ENCODE data around the gene XPO1.
"Not testable (repeated sequence)": the region's sequence is repeated elsewhere in the genome, so short reads cannot be mapped to it uniquely, and the experiment has no call there.

XPO1 gene

DNA sequence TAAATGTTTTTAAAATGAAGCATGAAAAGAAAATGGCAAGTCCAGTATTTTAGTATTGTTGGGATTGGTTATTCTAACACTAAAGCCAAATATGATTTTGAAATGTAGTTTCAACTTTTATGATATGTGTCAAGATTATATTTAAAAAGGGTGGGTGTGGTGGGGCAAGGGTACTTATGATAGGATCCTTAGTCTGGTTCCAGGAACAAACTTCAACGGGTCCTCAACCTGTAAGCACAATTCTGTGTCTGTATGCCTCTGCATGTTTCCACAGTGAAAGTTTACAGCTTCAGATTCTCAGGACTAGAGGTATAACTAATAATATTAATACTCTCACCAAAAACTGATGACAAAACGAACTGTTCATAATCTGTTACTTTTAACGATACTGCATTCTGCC lies 73.1 kb downstream of the XPO1 start:
- peaks cover 10% of the 10 kb centered on the region for H3K36me3 ChIP-seq (ENCODE audit: control insufficient read depth, insufficient read depth, low read length)
- H3K27me3 ChIP-seq (ENCODE audit: control insufficient read depth, insufficient read depth, low read length) = no peaks in the 10 kb centered on the region
- no peak overlapping the region for H3K4me3 ChIP-seq (ENCODE audit: low read depth, low read length)
- no peak overlapping the region for H3K9ac ChIP-seq (ENCODE audit: low read depth, low read length)
- H3K4me1 ChIP-seq (ENCODE audit: control insufficient read depth, insufficient read depth, low read length) = 0 out of 2 replicates have a peak, but pooled peaks cover 6% of the 10 kb centered on the region
- H3K9me3 ChIP-seq (ENCODE audit: control insufficient read depth, insufficient read depth, low read length) = no peaks in the 10 kb centered on the region
- H3K27ac ChIP-seq (ENCODE audit: low read depth, low read length) = no peak overlapping the region

- Histone ChIP-seq H3K9ac (ENCODE audit: low read depth, low read length) (no peak overlapping the region), H3K4me3 (ENCODE audit: low read depth, low read length) (no peak overlapping the region), H3K27me3 (ENCODE audit: control insufficient read depth, insufficient read depth, low read length) (no peaks in the 10 kb centered on the region), H3K9me3 (ENCODE audit: control insufficient read depth, insufficient read depth, low read length) (no peaks in the 10 kb centered on the region), H3K36me3 (ENCODE audit: control insufficient read depth, insufficient read depth, low read length) (peaks cover 10% of the 10 kb centered on the region), H3K4me1 (ENCODE audit: control insufficient read depth, insufficient read depth, low read length) (0 out of 2 replicates have a peak, but pooled peaks cover 6% of the 10 kb centered on the region), H3K27ac (ENCODE audit: low read depth, low read length) (no peak overlapping the region)
Observed at GRCh38 chr2:61463769-61464475, 74.2 kb downstream of the XPO1 start.

DNA sequence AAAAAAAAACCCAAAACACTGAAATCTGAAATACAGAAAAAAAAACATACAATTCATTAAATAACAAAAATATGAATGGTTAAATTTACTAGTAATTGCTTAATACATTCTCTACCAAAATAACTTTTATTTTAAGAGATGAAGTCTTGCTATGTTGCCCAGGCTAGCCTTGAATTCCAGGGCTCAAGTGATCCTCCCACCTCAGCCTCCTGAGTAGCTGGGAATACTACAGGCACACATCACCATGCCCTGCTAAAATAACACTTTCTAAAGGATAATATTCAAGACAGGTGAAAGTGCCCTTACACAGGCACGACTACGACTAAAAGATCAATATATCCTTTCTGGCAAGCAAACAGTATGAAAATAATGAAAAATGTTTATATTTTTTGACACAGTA lies 76.8 kb downstream of the XPO1 start:
- H3K4me3 ChIP-seq (ENCODE audit: low read depth, low read length) = no peak overlapping the region
- 0 out of 2 replicates have a peak, but pooled peaks cover 6% of the 10 kb centered on the region for H3K4me1 ChIP-seq (ENCODE audit: control insufficient read depth, insufficient read depth, low read length)
- no peaks in the 10 kb centered on the region for H3K27me3 ChIP-seq (ENCODE audit: control insufficient read depth, insufficient read depth, low read length)
- H3K27ac ChIP-seq (ENCODE audit: low read depth, low read length) = no peak overlapping the region
- H3K36me3 ChIP-seq (ENCODE audit: control insufficient read depth, insufficient read depth, low read length) = no peaks in the 10 kb centered on the region
- H3K9me3 ChIP-seq (ENCODE audit: control insufficient read depth, insufficient read depth, low read length) = no peaks in the 10 kb centered on the region
- H3K9ac ChIP-seq (ENCODE audit: low read depth, low read length) = no peak overlapping the region

DNA sequence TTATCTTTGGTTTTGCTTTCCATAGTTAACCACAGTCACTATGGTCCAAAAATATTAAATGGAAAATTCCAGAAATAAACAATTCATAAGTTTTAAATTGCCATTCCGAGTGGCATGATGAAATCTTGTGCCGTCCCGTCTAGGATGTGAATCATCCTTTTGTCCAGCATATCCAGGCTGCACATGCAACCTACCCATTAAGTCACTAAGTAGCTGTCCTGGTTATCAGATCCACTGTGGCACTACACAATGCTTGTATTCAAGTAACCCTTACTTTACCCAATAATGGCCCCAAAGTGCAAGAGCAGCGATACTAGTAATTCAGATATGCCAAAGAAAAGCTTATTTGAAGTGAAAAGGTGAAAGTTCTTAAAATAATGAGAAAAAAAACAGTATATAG lies 78.0 kb downstream of the XPO1 start:
- Histone ChIP-seq H3K27ac (ENCODE audit: low read depth, low read length) (no peak overlapping the region), H3K9me3 (ENCODE audit: control insufficient read depth, insufficient read depth, low read length) (no peaks in the 10 kb centered on the region), H3K4me3 (ENCODE audit: low read depth, low read length) (no peak overlapping the region), H3K36me3 (ENCODE audit: control insufficient read depth, insufficient read depth, low read length) (no peaks in the 10 kb centered on the region), H3K27me3 (ENCODE audit: control insufficient read depth, insufficient read depth, low read length) (no peaks in the 10 kb centered on the region), H3K4me1 (ENCODE audit: control insufficient read depth, insufficient read depth, low read length) (0 out of 2 replicates have a peak, but pooled peaks cover 6% of the 10 kb centered on the region), H3K9ac (ENCODE audit: low read depth, low read length) (no peak overlapping the region)

DNA sequence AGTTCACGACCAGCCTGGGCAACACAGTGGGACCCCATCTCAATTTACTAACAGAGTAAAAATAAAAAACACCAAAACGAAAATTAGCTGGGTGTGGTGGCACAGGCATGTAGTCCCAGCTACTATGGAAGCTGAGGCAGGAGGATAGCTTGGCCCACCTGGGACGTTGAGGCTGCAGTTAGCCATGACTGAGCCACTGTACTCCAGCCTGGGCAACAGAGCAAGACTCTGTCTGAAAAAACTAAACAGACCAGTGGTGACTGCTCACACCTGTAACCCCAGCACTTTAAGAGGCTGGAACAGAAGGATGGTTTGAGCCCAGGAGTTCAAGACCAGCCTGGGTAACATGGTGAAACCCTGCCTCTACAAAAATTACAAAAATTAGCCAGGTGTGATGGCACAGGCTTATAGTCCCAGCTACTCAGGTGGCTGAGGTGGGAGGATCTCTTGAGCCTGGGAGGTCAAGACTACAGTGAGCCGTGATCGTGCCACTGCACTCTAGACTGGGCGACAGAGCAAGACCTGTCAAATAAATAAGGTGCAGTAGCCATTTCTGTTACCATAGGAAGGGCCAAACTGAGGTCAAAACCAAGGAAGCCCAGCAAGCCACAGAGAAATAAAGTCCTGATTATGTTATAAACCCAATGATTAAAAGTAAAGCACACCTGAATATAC lies 81.3 kb downstream of the XPO1 start:
- H3K27ac ChIP-seq (ENCODE audit: low read depth, low read length) = no peak overlapping the region
- no peaks in the 10 kb centered on the region for H3K36me3 ChIP-seq (ENCODE audit: control insufficient read depth, insufficient read depth, low read length)
- no peak overlapping the region for H3K4me3 ChIP-seq (ENCODE audit: low read depth, low read length)
- H3K27me3 ChIP-seq (ENCODE audit: control insufficient read depth, insufficient read depth, low read length) = no peaks in the 10 kb centered on the region
- no peaks in the 10 kb centered on the region for H3K4me1 ChIP-seq (ENCODE audit: control insufficient read depth, insufficient read depth, low read length)
- no peaks in the 10 kb centered on the region for H3K9me3 ChIP-seq (ENCODE audit: control insufficient read depth, insufficient read depth, low read length)
- no peak overlapping the region for H3K9ac ChIP-seq (ENCODE audit: low read depth, low read length)

DNA sequence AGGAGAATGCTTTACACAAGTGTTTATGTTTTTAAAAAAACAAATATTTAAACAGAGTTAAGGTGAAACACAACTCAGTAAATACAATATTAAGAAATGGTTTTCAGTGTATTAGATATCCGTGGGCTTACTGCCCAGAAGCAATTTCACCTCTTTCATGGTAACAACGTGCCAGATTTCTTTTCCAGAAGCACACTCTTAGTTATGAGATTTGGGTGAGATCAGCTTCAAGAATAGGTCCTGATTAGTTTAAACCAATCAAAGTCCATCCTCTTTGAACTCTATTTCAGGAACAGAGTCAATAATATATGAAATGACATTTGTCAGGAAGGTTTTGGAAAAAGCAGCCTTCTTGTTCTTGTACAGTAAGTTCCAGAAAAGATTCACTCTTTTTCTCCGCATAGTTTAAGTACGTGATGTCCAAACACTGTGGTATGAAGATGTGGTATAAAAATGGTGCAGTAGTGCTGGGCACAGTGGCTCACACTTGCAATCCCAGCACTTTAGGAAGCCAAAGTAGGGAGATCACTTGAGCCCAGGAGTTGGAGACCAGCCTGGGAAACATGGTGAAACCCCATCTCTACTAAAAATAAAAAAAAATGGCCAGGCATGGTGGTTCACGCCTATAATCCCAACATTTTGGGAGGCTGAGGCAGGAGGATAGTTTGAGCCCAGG lies 81.9 kb downstream of the XPO1 start:
- no peak overlapping the region for H3K9ac ChIP-seq (ENCODE audit: low read depth, low read length)
- H3K4me3 ChIP-seq (ENCODE audit: low read depth, low read length) = no peak overlapping the region
- H3K27ac ChIP-seq (ENCODE audit: low read depth, low read length) = no peak overlapping the region
- no peaks in the 10 kb centered on the region for H3K36me3 ChIP-seq (ENCODE audit: control insufficient read depth, insufficient read depth, low read length)
- H3K4me1 ChIP-seq (ENCODE audit: control insufficient read depth, insufficient read depth, low read length) = no peaks in the 10 kb centered on the region
- H3K9me3 ChIP-seq (ENCODE audit: control insufficient read depth, insufficient read depth, low read length) = no peaks in the 10 kb centered on the region
- H3K27me3 ChIP-seq (ENCODE audit: control insufficient read depth, insufficient read depth, low read length) = no peaks in the 10 kb centered on the region

- not testable (repeated sequence) for H3K4me3 ChIP-seq (ENCODE audit: low read depth, low read length); H3K27ac ChIP-seq (ENCODE audit: low read depth, low read length); H3K36me3 ChIP-seq (ENCODE audit: control insufficient read depth, insufficient read depth, low read length); H3K27me3 ChIP-seq (ENCODE audit: control insufficient read depth, insufficient read depth, low read length); H3K4me1 ChIP-seq (ENCODE audit: control insufficient read depth, insufficient read depth, low read length); H3K9ac ChIP-seq (ENCODE audit: low read depth, low read length); H3K9me3 ChIP-seq (ENCODE audit: control insufficient read depth, insufficient read depth, low read length)
Observed at GRCh38 chr2:61454972-61455371, 83.2 kb downstream of the XPO1 start.

DNA sequence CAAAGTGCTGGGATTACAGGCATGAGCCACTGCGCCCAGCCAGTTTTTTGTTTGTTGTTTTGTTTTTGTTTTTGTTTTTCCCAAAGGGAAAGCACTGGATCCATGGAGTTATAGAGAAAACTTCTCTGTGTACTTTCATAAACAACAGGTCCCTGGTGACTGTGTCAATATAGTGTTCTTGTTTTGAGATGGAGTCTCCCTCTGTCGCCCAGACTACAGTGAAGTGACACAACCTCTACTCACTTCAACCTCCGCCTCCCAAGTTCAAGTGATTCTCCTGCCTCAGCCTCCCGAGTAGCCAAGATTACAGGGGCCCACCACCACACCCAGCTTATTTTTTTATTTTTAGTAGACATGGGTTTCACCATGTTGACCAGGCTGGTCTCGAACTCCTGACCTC lies 83.8 kb downstream of the XPO1 start:
- Histone ChIP-seq H3K27ac (ENCODE audit: low read depth, low read length) (no peak overlapping the region), H3K9me3 (ENCODE audit: control insufficient read depth, insufficient read depth, low read length) (no peaks in the 10 kb centered on the region), H3K4me3 (ENCODE audit: low read depth, low read length) (no peak overlapping the region), H3K9ac (ENCODE audit: low read depth, low read length) (no peak overlapping the region), H3K36me3 (ENCODE audit: control insufficient read depth, insufficient read depth, low read length) (no peaks in the 10 kb centered on the region), H3K27me3 (ENCODE audit: control insufficient read depth, insufficient read depth, low read length) (no peaks in the 10 kb centered on the region), H3K4me1 (ENCODE audit: control insufficient read depth, insufficient read depth, low read length) (no peaks in the 10 kb centered on the region)

DNA sequence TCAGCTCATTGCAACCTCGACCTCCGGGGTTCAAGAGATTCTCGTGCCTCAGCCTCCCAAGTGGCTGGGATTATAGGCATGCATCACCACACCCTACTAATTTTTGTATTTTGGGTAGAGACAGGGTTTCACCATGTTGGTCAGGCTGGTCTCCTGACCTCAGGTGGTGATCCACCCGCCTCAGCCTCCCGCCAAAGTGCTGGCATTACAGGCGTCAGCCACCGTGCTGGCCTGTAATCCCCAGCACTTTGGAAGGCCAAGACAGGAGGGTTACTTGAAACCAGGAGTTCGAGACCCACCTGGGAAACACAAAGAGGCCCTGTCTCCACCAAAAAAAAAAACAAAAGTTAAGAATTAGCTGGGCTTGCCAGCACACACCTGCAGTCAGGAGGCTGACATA lies 85.8 kb downstream of the XPO1 start:
- Histone ChIP-seq H3K4me3 (ENCODE audit: low read depth, low read length) (no peak overlapping the region), H3K4me1 (ENCODE audit: control insufficient read depth, insufficient read depth, low read length) (no peaks in the 10 kb centered on the region), H3K36me3 (ENCODE audit: control insufficient read depth, insufficient read depth, low read length) (no peaks in the 10 kb centered on the region), H3K27me3 (ENCODE audit: control insufficient read depth, insufficient read depth, low read length) (no peaks in the 10 kb centered on the region), H3K27ac (ENCODE audit: low read depth, low read length) (no peak overlapping the region), H3K9ac (ENCODE audit: low read depth, low read length) (no peak overlapping the region), H3K9me3 (ENCODE audit: control insufficient read depth, insufficient read depth, low read length) (no peaks in the 10 kb centered on the region)

GRCh38 chr2:61451178-61451577 lies 87.0 kb downstream of the XPO1 start:
- no peak overlapping the region for H3K27ac ChIP-seq (ENCODE audit: low read depth, low read length)
- H3K9ac ChIP-seq (ENCODE audit: low read depth, low read length) = no peak overlapping the region
- H3K4me1 ChIP-seq (ENCODE audit: control insufficient read depth, insufficient read depth, low read length) = no peaks in the 10 kb centered on the region
- H3K4me3 ChIP-seq (ENCODE audit: low read depth, low read length) = no peak overlapping the region
- no peaks in the 10 kb centered on the region for H3K36me3 ChIP-seq (ENCODE audit: control insufficient read depth, insufficient read depth, low read length)
- H3K9me3 ChIP-seq (ENCODE audit: control insufficient read depth, insufficient read depth, low read length) = no peaks in the 10 kb centered on the region
- no peaks in the 10 kb centered on the region for H3K27me3 ChIP-seq (ENCODE audit: control insufficient read depth, insufficient read depth, low read length)

DNA sequence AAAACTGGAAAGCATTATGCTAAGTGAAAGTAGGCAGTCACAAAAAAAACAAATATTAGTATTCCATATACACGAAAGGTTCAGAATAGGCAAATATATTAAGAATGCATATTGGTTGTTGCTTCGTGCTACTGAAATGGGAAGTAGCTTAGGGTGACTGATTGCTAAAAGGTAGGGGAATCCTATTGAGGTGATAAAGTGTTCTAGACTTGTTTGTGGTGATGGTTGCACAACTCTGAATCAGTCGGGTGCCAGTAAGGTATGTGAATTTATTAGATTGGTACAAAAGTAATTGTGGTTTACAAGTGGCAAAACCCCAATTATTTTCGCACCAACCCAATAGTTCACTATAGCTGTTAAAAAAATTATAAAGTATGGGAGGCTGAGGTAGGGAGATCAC lies 88.0 kb downstream of the XPO1 start:
- no peaks in the 10 kb centered on the region for H3K36me3 ChIP-seq (ENCODE audit: control insufficient read depth, insufficient read depth, low read length)
- no peak overlapping the region for H3K4me3 ChIP-seq (ENCODE audit: low read depth, low read length)
- no peaks in the 10 kb centered on the region for H3K4me1 ChIP-seq (ENCODE audit: control insufficient read depth, insufficient read depth, low read length)

More for the DNA sequence above, 88.0 kb downstream of the XPO1 start:
- no peaks in the 10 kb centered on the region for H3K9me3 ChIP-seq (ENCODE audit: control insufficient read depth, insufficient read depth, low read length)
- no peak overlapping the region for H3K27ac ChIP-seq (ENCODE audit: low read depth, low read length)
- H3K9ac ChIP-seq (ENCODE audit: low read depth, low read length) = no peak overlapping the region
- H3K27me3 ChIP-seq (ENCODE audit: control insufficient read depth, insufficient read depth, low read length) = no peaks in the 10 kb centered on the region

All from HUES48 (cell line).